Jurkat, Clone E6-1 (cell line): ENCODE results near the gene CCM2.
"Not testable (repeated sequence)": the region's sequence is repeated elsewhere in the genome, so short reads cannot be mapped to it uniquely, and the experiment has no call there.

Experiments
- DNase-seq: peaks from one replicate; pipeline ENCODE4 v3.0.0-alpha.2; 2011; ENCODE audit warnings: low read depth, low spot score
- H3K4me3 ChIP-seq: 2 replicates; pipeline ENCODE4 v1.5.1; 2011; ENCODE audit warnings: mild to moderate bottlenecking, low read length, control low read depth, moderate library complexity

Gene CCM2

GRCh38 chr7:45105588-45106188, 105.7 kb downstream of the CCM2 start:
- no peak for DNase-seq
- no peak overlapping the region for H3K4me3 ChIP-seq

DNA sequence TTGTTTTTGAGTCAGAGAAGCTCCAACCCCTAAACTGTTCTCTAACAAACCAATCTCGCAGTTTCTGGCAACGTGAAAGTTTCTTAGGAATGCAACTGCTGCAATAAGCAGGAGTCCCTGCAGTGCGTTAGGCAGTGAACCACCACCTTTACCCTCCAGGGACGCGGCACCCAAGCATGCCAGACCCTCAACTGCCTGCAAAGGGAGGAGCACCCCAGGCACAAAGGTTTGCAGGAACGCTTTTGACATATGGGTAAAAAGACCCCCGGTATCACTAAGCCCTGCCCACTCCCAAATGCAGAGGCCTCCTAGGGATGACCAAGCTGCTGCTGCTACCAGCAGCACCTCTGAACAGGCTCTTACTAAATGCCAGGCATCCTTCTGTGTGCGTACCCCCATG, 106.8 kb downstream of the CCM2 start:
- no peak overlapping the region for H3K4me3 ChIP-seq

GRCh38 chr7:45107356-45107755, 107.4 kb downstream of the CCM2 start:
- no peak for DNase-seq
- no peak overlapping the region for H3K4me3 ChIP-seq

More for the DNA sequence above, 106.8 kb downstream of the CCM2 start:
- no peak for DNase-seq

DNA sequence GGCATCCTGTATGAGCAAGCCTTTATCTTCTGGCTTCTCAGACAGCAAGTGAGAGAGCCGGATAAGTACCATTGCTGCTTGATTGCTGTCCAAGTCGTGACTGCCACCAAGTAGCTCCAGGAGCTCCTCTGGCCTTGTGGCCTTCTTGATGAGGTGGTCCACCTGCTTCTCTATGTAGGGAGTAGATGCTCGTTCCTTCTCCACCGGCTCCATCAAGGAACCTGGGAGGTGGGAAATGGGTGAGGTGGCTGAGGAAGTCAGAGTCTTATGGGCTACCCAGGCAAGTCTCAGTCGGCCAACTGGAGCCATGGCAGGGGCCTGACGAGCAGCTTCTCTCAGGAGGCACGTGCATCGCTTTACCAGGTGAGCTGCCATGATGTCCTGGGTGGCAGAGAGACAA, 108.9 kb downstream of the CCM2 start:
- no peak for DNase-seq
- no peak overlapping the region for H3K4me3 ChIP-seq

- peak within 1 kb of the TSS; percentile 99 for H3K4me3 ChIP-seq
- DNase-seq = peak; percentile 92
These were observed 111.6 kb downstream of the CCM2 start, which contains the start of gene TBRG4 for GRCh38 chr7:45111298-45112223. TSS of gene TBRG4 (minus strand) at chr7:45111697. CDS start at chr7:45109237, 2,460 bp downstream.

- no peak overlapping the region for H3K4me3 ChIP-seq
These were observed 112.6 kb downstream of the CCM2 start for GRCh38 chr7:45112648-45113047.

DNA sequence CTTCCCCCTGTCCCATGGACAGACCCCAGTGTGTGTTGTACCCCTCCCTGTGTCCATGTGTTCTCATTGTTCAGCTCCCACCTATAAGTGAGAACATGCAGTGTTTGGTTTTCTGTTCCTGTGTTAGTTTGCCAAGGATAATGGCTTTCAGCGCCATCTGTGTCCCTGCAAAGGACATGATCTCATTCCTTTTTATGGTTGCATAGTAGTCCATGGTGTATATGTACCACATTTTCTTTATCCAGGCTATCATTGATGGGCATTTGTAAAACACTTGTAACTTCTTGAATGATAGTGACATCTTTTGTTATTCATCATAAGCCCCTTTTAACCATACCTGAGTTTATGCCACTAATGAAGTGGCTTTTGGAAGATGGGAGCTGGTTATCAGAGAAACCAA, 114.3 kb downstream of the CCM2 start:
- H3K4me3 ChIP-seq, DNase-seq: not testable (repeated sequence)

More at GRCh38 chr7:45112648-45113047, 112.6 kb downstream of the CCM2 start:
- no peak for DNase-seq

DNA sequence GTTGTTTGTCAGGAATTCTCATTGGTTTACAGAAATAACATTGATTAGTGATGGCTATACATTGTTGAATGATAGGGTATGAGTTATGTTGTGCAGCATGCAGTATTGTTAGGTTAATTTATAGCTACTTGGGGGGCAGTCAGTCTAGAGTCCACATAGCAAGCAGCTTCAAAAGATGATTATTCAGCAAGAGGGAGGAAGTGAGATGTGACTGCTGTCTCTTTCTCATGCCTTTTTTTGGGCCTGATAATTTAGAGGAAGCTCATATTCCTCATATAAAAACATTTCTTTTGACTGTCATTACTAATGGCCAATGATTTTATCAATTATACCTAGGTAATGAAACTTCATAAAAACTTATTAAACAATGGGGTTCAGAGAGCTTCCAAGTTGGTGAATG, 114.9 kb downstream of the CCM2 start:
- no peak overlapping the region for H3K4me3 ChIP-seq
- no peak for DNase-seq

GRCh38 chr7:45116048-45116447, 116.0 kb downstream of the CCM2 start:
- no peak overlapping the region for H3K4me3 ChIP-seq
- no peak for DNase-seq

DNA sequence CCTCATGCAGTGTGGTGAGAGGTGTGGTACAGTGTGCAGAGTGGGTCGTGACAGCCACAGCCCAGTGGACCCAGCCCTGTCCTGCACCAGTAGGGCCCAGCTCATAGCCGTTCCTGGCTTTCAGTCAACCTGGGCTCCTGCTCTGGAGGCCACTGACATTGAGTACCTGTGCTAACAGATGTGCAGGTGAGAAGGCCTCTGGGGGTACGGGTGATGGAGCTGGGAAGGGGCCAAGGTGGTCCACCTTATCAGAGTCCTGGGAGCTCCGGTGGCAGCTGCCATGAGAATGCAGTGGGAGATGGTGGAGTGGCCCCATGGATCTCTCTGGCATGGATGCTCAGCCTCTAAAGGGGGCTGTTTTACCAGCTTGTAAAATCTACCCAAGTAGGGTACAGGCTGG, 117.6 kb downstream of the CCM2 start:
- DNase-seq = no peak
- H3K4me3 ChIP-seq = no peak overlapping the region

DNA sequence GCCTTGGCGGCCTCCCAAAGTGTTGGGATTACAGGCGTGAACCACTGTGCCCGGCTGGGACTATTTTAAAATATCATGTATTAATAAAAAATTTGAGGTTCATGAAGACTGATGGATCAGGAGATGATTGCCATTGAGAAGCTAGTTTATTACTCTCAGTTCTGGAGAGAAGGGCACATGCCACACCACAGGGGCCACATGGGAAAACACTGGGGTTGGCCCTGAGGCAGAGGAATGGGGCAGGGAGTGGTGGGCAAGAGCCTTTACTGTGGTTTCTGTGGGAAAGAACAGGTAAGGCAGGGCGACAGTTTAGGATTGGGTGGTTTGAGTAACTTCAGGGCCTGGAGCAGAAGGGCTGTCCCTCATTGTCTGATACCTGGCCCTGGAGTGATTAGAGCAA, 118.3 kb downstream of the CCM2 start:
- DNase-seq = no peak
- H3K4me3 ChIP-seq = no peak overlapping the region

- no peak overlapping the region for H3K4me3 ChIP-seq
- DNase-seq = no peak
These were observed 118.9 kb downstream of the CCM2 start for GRCh38 chr7:45118889-45119331.

DNA sequence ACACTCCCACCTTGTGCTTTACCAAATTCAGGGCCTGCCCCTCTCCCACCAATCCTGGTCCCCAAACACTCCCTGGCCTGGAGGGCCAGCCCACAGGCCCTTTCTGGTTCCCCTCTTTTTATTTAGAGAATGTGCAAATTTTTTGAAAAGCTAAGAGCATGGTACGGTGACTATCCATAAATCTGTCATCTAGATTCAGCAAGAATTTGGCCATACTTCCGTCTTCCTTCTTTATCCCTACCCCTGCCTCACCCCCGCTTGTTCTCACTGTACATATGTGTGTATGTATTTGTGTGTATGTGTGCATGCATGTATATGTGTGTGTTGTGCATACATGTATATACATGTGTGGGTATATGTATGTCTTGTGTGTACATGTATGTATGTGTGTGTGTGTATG, 119.5 kb downstream of the CCM2 start:
- no peak overlapping the region for H3K4me3 ChIP-seq
- DNase-seq = no peak

DNA sequence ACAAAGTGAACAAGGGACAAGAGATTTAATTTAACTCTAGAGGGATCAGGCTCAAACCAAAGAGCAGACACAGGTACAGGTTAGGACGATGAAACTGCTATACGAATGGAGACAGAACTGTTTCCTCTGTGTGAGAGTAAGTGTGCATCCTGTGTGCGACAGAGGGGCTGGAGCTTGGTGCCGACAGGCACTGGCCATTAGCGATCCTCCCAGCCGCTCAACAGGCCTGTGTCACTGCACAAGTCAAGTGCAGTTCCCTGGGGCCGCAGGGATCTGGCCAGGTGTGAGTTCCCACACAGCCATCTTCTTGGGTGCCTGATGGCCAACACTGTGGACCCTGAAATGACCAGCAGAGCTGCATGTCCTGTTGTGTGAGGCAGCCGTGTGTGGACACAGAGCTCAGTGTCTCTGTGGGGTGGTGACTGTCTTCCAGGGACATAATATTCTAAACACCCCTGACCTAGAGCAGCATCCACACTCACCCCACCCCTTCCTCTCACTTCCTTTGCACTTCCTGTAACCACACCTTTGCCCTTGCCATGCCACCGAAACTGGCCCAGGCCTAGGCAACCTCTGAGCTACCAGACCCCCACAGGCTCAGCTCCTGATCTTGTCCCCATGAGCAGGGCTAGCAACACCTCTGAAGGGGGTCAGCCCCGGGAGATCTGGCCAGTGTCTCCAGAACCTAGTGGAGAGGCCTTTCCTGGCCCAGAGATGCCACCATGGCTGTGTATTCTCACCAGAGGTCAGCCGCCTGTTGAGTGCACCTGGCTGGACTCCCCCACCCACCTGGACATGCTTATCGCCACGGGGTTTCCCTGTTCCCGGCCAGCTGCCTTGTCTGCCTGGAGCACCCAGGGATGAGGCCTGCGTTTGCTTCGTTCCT, 123.2 kb downstream of the CCM2 start:
- no peak for DNase-seq
- no peak overlapping the region for H3K4me3 ChIP-seq

GRCh38 chr7:45123913-45124710, 124.1 kb downstream of the CCM2 start:
- no peak for DNase-seq
- H3K4me3 ChIP-seq = no peak overlapping the region

DNA sequence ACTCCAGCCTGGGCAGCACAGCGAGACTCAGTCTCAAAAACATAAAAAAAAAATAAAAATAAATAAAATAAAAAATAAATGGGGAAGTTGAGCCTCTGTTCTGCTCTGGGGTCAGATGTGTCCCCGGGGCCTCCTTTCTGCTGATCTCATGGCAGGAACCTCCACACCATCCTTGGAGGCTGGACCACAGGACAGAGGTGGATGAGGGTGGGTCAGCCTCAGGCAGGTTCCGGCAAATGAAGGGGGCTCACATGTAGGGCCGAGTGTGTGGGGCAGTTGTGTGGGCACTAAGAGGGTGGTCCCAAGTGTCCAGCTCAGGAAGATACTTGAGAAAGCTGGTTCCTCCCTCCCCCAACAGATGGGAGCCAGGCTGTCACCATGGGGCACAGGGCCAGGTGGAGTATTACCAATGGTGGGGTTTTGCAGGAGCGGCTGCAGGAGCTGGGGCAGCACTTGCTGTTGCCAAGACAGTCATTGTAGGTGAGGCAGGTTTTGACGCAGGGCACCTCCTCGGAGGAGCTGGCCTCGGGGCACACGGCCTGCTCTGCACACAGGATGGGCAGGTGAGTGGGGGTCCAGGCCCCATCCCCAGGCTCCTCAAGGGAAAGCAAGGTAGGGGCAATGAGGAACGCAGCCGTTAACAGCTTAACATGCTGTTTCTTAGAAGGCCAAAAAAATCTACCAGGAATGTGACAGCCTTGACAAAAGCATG, 125.3 kb downstream of the CCM2 start:
- no peak for DNase-seq
- H3K4me3 ChIP-seq = no peak overlapping the region
